GM18517 (cell line): ENCODE results near the gene PLEKHM3.
"Not testable (repeated sequence)": the region's sequence is repeated elsewhere in the genome, so short reads cannot be mapped to it uniquely, and the experiment has no call there.

Experiments used
- ATAC-seq: cut with Tn5 transposase; IDR thresholded peaks from one replicate; pipeline ENCODE4 v1.9.1; 2021; ENCODE audit warnings: mild to moderate bottlenecking, moderate library complexity; ENCODE audit not compliant: unreplicated experiment

The PLEKHM3 gene

DNA sequence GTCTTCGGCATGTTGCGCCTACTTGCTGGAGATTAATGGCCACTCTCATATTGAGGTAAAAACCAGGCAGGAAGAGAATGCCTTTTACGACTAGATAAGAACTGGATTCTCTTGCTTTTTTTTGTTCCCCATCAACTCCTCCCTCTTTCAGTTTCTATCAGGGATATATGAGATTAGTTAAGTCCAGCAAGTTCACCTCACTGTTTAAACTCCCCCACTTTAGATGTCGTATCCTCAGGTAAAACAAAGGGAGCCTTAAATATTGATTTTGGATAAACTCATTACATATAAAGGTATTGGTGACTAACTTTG lies 98.4 kb downstream of the PLEKHM3 start:
- ATAC-seq, result no peak

DNA sequence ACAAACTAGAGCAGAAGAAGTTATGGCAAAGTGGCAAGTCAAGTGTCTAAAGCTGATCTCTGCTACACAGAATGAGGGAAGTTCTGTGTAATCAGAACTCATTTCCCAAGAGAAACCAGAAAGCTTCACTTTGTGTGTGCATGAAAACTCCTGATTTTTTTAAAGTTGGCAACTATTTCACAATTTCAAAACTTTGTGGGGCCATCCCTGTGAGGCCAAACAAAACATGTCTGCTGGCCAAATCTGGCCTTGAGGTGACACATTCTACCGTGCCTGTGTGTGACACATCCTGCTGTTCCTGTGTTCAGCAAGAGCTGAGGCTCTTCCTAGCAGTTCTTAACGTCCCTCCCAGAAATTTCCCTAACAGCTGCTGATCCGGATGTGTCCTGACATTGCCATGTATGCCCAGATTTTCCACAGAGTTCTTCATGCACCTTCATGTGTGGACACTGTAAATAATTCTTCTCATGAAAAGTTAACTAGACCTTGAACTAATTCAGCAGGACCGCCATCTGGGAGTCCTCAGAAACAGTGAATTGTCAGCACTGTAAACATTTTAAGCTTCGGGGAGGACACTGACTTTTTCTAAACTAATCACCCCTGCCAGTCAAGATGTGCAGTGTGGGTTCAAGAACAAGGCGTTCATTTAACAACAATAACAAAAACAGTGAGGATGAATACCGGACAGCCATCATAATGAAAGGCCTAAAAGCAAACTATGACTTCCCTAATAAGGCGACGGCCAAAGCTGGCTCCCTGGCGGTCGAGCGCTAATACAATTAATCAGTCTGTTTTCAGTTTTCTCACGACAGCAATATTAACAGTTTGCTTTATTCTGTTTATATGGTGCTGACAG lies 99.0 kb downstream of the PLEKHM3 start:
- ATAC-seq, result no peak

DNA sequence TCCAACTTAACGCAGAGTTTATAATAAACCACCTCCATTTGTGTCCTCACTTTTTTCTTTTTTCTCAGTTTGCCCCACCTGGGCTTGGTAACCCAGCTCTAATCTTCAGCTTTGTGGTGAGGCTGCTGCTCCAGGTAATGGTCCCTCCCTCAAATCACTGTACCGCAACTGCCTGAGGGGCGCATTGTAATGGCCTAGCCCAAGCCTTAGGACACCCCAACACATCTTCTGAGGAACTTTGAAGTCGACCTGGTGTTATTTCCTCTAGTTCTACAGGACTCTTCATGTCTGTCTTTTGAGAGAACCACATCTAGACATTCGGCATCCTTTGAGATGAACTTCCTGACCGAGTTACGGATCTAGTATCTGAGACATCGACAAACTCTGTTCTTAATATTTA lies 99.7 kb downstream of the PLEKHM3 start:
- no peak for ATAC-seq

DNA sequence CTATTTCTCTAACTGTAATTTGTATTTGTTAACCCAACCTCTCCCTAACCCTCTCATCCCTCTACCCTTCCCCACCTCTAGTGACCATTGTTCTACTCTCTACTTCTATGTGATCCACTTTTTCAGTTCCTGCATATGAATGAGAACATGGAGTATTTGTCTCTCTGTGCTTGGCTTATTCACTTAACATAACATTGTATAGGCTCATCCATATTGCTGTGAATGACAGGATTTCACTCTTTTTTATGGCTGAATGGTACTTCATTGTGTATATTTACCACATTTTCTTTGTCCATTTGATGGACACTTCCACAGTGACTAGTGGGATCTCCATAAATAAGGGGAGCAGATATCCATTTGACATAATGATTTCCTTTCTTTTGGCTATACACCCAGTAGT lies 103.7 kb downstream of the PLEKHM3 start:
- no peak for ATAC-seq

DNA sequence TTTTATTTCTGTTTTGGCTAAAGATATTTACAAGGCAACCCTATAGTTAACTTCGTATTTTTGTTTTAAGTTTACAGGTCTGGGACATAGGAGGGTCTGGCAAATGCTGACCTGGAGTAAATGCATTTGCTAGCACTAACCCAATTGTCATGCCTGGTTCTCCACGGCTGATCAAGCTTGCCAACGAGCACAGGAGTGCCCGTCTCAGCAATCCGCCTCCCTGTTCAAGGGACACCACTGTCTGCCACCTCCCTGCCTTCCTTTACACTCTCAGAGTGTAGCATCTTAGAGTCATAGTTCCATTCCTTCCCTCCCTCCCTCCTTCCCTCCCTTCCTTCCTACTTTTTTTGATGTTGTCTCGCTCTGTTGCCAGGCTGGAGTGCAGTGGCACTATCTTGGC lies 104.6 kb downstream of the PLEKHM3 start:
- no peak for ATAC-seq

DNA sequence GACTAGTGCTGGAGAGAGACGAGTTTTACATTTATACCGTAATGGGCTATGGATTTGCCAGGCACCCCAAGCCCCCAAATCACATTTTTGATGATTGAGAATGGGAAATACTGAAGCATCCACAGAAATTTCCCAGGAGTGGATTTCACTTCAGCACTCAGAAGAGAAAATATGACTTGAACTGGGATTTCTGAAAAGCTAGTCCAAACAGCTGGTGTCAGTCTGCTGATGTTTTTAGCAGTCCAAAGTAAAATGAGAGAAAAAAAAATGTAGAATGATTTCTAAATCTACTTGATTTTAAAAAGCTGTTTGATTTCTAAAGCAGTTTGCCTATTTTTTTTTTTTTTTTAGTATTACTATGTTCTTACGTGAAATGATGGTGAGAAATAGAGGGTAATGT lies 105.0 kb downstream of the PLEKHM3 start:
- no peak for ATAC-seq

DNA sequence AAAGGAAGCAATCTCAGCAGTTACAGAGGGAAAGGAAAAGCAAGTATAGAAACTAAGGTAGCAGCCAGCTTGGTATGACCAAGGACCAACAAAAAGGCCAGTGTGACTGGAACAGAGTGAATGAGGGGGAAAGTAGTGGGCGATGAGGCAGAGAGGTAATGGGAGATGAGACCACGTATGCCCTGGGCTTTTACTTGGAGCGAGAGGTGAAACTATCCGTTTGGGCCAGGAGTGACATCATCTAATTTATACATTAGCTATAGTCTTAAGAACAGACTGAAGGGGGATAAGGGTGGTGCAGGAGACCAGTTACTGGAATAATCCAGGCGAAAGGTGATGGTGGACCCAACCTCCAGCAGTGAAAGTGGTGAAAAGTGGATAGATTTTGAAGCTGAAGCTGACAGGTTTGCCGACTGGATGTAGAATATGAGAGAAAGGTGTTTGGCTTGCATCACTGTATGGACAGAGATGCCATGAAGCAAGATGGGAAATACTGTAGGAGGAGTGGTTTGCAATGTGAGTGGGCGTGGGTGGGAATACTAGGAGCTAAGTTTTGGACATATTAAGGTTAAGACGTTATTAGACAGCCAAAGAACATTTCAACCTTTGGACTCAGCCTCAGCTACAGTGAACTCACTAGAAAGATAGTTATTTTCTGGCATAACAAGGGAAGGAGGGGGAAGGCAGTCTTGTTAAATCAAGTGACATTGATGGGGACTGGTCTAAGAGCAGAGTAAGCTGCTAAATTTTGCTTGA lies 106.0 kb downstream of the PLEKHM3 start:
- no peak for ATAC-seq

DNA sequence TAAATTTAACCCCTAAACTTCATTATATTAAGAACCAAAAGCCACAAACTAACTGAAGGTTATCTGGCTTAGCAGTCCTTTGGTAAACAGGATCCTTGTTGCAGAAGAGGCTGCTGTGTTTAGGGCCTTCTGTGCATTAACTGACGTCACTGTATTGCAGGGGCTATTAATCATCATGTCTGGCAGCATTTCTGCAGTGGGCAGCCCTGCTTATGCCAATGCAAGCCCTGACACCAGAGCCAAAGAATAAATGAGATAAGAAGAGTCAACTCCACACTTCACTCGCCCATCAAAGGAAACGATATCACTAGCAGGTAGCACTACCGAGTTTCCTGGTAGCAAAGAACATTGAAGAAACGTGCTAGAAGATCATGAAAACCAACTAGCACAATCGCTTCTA lies 110.6 kb downstream of the PLEKHM3 start:
- no peak for ATAC-seq

DNA sequence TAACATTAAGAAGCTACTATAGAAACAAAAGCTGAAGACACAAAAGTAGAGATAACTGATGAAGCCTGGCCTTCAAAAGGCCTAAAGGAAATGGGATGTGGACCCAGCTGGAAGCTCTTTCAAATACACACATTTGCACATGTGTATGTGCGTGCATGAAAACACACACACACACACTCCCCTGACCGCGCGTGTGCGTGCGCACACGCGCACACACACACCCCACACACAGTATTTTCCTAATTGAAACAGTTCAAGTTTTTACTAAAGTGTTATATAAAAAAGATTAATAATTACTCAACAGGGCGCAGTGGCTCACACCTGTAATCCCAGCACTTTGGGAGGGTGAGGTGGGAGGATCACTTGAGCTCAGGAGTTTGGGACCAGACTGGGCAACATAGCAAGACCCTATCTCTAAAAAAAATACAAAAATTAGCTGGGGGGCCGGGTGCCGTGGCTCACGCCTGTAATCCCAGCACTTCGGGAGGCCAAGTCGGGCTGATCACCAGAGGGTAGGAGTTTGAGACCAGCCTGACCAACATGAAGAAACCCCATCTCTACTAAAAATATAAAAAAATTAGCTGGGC lies 111.5 kb downstream of the PLEKHM3 start:
- ATAC-seq, result no peak

DNA sequence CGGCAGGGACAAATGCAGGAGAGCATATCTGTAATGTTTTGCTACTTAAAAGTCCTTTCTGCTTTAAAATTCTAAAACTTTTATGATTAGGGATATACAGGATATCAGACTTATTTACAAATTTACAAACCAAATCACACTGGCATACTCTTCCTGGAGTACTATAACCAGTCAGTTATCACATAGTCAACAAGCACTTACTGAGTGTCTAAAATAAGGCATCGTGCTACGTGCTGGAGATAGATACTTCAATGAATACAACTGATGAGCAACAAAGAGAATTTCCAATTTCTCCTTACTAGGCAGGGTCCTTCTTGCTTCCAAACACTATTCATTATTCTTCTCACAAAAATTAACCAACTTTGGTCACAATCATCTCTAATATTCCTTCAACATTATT lies 113.5 kb downstream of the PLEKHM3 start:
- ATAC-seq, result no peak

DNA sequence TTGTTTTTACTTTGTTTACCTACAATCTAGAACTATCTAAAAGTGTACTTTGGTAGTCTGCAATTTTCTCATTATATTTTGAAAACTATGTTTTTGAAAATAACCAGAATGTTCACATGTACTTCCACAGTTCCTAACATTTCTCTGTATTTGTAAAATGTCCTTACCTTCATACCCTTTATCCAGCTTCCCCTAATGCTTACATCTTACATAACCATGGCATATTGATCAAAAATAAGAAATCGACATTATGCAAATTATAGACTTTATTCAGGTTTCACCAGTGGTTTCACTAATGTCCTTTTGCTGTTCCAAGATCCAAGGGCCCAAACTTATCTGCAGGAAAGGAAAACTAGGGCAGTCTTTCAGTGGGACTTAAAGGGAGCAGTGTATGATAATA lies 114.1 kb downstream of the PLEKHM3 start:
- no peak for ATAC-seq

DNA sequence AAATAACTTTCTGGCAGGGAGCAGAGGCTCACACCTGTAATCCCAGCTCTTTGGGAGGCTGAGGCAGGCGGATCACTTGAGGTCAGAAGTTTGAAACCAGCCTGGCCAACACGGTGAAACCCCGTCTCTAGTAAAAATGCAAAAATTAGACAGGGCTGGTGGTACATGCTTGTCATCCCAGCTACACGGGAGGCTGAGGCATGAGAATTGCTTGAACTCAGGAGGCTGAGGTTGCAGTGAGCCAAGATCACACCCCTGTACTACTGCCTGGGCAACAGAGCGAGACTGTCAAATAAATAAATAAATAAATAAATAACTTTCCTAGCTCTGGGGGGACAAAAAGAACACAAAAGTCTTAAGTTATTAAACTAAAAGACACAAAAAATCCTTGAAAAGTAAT lies 118.8 kb downstream of the PLEKHM3 start:
- ATAC-seq, result not testable (repeated sequence)

DNA sequence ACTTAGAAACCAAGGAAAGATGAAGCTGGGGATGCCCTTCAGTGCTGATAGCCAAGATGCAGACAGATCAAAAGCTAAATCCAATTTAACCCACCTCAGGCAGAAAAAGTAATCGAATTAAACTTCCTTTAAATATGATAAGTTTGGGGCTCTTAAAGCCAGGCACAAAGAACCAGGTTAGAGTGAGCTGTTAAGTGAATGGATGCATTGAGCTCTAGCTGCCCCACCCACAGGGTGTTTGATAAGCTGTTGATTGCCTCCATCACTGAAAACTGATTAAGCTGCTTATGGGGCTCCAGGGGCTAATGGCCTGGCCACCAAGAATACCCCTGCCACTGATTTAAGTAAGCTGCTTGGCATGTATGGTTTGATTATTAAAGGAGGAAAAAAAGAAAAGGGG lies 119.8 kb downstream of the PLEKHM3 start:
- no peak for ATAC-seq

DNA sequence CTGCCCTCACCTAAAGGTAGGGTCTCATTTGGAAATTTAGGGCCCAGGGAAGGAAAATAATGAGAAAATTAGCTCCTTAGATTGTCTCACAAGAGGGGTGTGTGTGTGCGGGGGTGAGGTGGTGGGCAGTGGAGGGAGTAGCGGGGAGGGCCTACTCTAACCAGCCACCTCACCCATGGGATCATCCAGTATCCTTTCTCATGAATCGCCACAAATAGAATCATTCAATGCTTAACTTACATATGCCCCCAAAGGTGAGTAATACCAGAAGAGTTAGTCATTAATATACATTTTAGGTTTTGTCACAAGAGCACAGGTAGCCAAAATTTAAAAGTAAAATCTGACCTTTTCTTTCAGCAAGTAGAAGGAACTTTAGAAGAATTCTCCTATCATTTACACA lies 122.1 kb downstream of the PLEKHM3 start:
- ATAC-seq, result no peak

DNA sequence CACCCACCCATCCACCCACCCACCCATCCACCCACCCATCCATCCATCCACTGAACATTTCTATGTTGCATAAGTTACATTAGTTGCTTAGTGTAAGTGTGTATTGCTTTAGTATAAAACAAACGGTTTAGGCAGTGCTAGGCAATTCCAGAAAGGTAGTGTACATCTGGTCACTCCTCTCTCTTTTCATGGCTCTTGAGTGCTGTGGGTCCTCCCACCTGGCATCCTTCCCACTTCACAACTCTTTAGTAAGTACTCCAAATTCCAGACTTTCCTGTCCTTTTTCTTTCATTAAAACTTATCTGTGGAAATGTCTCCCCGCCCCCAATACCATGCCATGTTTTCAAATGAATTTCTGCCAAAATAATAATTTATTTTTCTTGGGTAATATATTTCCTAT lies 122.5 kb downstream of the PLEKHM3 start:
- ATAC-seq, result no peak

DNA sequence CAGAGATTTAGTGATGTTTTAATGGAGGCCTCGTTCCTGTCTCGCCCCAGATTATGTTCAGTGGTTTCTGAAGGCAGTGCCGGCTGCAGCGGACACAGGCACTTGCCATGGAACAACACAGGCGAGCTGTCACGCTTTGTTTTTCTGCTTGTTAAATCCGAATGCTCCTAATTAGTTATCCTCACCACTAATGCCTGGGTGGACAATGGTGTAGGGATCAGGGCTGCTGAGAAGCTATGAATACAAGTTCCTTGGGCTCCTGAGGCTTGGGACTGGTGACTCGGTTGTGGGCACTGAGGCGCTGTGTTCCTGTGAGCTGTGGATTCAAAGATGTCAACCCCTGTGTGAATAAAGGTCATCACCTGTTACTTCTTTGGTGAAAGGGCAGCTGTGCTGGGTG lies 123.5 kb downstream of the PLEKHM3 start:
- ATAC-seq, result no peak

DNA sequence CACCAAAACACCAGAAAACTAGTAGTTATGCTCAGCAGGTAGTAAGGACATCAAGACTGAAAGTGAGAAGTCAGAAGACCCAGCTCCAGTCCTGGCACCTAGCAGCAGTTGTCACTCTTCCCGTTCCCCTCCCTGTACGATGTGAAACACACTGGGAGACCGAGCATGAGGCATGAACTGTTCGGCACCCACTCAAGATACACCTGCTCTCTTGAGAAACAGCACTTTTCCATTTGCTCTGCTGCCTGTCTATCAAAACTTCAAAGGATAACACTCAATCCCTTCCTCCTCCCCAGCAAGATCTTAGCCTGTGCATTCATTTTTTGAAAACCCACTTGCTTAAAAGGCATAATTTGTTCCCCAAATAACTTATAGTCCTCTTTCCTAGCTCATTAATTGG lies 123.9 kb downstream of the PLEKHM3 start:
- no peak for ATAC-seq

DNA sequence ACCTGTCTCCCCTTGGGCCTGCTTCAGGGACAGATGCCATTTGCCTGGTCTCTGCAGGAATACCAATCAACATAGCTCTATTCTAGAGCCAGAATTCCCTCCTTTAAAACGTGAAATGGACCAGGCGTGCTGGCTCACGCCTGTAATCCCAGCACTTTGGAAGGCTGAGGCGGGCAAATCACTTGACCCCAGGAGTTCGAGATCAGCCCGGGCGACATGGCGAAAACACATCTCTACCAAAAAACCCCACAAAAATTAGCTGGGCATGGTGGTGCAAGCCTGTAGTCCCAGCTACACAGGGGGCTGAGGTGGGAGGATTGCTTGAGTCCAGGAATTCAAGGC lies 127.0 kb downstream of the PLEKHM3 start:
- ATAC-seq, result no peak

DNA sequence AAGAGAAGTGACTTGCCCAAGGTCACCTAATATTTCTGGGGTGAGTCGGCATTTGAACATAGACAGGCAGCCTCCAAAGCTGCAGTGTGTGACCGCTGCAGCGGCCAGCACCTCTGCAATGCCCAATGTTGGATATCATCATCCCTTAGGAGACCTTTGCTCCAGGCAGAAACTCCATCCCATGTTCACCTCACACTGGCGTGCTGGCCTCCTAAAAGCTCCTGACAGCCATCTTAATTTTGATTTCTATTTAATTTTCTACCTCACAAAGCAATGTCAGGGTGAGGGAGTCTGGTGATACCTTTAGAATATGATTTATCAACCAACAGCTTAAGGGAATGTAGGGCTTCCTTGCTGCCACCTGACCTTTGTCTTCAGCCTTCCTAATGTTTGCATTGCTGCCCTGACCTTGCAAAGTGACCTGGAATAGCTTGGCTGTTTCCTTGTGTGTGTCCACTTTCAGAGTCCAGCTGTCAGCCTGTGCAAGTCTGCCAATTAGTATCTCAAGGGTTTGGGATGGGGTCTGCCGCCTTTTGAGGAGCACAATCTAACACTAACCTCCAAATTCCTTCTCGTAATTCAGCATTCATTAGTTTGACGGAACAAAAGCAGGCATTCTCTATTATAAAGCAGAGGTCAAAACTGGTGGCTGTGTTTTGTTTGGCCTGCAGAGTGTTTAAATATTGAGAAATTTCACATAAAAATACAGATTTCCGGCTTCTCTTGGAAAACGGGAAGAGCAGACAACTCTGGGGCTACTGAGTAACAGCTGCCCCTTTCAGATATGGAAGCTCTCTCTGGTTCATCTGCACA lies 127.6 kb downstream of the PLEKHM3 start:
- ATAC-seq, result no peak

DNA sequence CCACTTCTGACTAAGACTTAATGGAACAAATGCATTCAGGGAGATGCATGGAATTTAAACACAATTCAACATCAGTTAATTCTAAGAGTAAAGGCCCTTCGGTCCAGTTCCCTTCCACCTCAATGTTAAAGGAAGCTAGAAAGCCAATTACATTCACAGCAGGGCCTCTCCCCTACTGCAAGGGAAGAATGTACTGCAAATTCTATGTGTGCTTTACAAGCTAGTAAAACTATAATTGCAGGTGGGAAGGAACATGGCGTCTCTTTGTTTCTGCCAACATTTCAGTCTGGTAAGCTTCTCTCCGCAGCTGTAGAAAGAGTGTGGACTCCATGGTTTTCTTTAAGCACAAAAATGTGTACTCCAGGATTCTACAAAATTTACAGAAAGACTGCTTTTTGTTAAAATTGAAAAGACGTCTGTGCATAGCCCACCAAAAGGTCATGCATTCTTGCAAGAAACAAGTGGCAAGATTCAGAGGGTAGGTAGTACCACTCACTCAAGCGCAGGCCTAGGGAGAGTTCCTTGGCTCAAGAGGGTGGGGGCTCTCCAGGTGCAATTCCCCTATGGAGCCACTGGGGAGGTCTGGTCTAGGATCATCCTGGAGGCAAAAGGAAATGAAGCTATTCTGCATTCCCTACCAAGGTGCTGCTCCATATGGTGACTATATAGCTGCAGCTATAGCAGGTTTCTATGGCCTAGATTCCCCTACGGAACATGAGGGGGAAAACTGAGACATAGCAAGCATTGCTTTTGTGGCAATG lies 128.6 kb downstream of the PLEKHM3 start:
- no peak for ATAC-seq
